Mesenchymal stem cell (in vitro differentiated cells and primary cell): Measurements from ENCODE around the gene AQP10. TPM values are rescaled to one million over a fixed set of nuclear protein-coding genes. Genes with fewer than 3 reads are reported as not detected.

Source experiments
- small RNA-seq: library from polyadenylated mRNA; stranded (forward); fragments of <200 nt; extraction: miRNeasy Mini kit (QIAGEN cat#:217004); gene quantifications from one replicate; pipeline ENCODE3, GENCODE V24; 2013; ENCODE audit warnings: low read depth

AQP10 gene

Small RNA genes lying within 50 kb of the gene (small RNA-seq; reads per million reads assigned to genes)
- not detected for gene RF00273
- gene RNU6-121P, result not detected
- not detected for gene RNU6-239P
- gene RNU7-57P, result not detected
